ENCODE measurements around the gene CACNG7.

Gene CACNG7

DNA sequence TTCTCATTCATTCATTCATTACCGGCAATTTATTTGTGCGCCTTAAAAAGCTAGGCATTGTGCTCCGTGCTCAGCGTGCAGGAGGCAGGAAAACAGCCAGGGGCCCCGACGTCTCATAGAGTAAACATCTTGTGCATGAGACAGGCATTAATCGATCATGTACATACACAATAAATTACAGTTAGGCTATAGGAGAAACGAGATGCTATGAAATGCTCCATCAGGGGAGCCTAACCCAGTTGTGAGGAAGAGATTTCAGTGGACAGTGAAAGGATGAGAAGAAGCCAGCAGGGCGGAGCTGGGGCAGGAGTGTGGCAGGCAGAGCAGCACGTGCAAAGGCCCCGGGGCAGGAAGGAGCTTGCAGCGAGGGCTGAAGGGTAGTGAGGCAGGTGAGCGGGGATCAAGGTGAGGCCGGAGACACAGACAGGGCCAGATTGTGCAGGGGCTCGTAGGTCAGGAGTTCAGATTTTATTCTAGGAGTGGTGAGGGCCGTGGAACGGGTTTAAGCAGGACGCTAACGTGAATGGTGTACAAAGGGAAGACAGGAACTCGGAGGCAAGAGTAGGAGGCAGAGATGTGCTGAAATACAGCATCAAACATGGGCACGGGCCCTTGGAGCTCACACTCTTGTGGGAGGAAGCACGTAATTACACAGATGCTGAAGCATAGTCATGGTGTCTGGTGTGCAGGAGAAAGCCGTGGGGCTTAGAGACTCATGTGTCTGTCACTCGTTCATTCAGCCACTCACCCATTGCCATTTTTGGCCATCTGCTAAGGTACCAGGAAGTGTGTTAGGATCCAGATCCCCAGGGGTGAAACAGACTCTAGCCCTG lies 74.6 kb downstream of the CACNG7 start:
- DNase-seq: no peak

GRCh38 chr19:53985863-53986262 lies 76.8 kb downstream of the CACNG7 start:
- DNase-seq: no peak

GRCh38 chr19:53988981-53989380 lies 79.9 kb downstream of the CACNG7 start:
- no peak for DNase-seq

- no peak for DNase-seq
These were observed 80.8 kb downstream of the CACNG7 start for GRCh38 chr19:53989600-53990533.

DNA sequence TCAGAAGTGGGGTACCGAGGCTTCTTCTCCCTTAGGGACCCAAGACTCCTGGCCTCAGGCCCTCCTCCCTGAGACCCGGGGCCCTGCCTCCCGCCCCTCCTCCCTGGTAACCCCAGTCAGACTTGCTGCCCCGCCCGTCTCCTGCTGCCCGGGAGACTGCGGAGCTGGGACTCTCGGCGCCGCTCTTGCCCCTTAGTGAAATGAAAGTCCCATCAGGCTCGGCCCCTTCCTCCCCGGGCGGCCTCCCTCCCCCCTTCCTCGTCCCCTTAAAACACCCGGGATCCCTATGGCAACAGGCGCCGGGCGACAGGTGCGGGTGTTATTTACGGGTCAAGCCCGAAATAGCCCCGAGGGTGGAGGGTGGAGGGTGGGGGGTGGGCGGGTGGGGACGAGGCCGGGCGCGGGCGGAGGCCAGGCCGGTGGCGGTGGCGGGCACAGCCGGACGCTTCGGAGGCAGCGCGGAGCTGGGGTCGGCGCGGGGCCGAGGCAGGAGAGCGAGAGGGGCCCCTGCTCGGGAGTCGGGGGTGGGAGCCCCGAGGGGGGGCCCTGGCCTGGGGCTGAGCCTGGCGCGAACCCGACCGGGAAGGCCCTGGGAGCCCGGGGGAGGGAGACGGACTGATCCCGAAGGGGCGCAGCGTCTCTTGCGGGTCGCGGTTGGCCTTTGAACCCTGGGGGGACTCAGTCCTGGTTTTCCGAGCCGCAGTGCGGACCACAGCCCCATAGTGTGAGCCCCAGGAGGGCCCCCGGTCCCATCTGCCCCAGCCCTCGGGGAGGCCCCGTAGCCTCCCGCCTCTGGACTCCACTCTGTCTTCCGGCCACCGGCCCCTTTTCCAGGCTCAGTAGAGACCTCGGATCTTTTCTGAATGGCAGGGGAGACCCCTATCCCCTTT lies 82.4 kb downstream of the CACNG7 start, which contains the start of gene CACNG6:
Gene CACNG6, plus strand, starts transcription at position 414 of the 890 bp plus-strand sequence. CDS start 1,241 bp downstream, outside the sequence.
- no peak for DNase-seq

DNA sequence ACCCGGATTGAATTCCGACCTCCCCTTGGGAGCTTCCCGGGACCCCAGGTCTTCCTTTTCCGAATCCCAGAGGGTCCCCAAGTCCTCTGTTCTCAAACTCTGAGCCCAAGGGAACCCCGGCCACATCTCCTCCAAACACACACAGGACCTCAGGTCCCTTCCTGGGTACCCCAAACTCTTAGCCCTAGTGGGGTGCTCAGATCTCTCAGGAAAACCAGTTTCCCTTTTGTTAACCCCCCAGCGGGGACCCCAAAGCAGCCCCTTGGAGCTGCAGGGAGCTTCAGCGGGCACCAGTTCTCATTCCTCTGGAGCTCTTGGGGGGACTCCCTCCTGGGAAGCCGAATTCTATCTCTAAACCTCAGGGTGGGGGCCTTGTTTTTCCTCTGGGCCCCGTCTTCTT lies 83.1 kb downstream of the CACNG7 start:
- no peak for DNase-seq

DNA sequence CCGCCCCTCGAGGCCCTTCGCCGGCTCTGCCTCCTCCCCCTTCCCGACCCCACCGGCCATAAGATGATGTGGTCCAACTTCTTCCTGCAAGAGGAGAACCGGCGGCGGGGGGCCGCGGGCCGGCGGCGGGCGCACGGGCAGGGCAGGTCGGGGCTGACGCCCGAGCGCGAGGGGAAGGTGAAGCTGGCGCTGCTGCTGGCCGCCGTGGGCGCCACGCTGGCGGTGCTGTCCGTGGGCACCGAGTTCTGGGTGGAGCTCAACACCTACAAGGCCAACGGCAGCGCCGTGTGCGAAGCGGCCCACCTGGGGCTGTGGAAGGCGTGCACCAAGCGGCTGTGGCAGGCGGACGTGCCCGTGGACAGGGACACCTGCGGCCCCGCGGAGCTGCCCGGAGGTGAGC lies 83.7 kb downstream of the CACNG7 start:
- DNase-seq: no peak

GRCh38 chr19:53993448-53993847 lies 84.4 kb downstream of the CACNG7 start:
- DNase-seq: no peak

Measured in NCI-H187 (cell line).